ENCODE measurements around the gene GTPBP8. TPM values are rescaled to one million over a fixed set of nuclear protein-coding genes. Genes with fewer than 3 reads are reported as not detected.
"Not testable (repeated sequence)": the region's sequence is repeated elsewhere in the genome, so short reads cannot be mapped to it uniquely, and the experiment has no call there.

Gene GTPBP8
- total RNA-seq, 2 donors from 2014 or later, result 21.6 to 30.8 TPM

DNA sequence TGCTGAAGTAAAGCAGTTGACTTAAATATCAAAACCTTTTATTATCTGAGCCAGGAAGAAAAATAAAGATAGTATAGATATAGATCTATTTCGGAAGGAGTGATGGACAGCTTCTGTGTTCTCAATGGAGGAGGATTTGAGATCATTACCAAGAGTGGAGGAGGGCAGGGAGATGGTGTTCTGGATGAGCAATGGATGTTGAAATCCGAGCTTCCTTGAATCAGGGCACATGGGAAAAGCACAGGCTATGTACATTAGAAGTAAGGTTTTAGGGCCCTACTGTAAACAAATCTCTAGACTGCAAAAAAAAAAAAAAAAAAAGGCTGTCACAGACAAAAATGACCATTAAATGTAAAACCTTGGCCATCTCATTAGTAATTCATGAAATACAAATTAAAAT lies 43.2 kb downstream of the GTPBP8 start:
- no peak overlapping the region for H3K27ac Mint-ChIP-seq
- ATAC-seq (no peak), DNase-seq (ENCODE audit: low spot score in 2 of 2) (no peak)
- H3K36me3 Mint-ChIP-seq, result no peaks in the 10 kb centered on the region
- no peaks in the 10 kb centered on the region for H3K9me3 Mint-ChIP-seq

DNA sequence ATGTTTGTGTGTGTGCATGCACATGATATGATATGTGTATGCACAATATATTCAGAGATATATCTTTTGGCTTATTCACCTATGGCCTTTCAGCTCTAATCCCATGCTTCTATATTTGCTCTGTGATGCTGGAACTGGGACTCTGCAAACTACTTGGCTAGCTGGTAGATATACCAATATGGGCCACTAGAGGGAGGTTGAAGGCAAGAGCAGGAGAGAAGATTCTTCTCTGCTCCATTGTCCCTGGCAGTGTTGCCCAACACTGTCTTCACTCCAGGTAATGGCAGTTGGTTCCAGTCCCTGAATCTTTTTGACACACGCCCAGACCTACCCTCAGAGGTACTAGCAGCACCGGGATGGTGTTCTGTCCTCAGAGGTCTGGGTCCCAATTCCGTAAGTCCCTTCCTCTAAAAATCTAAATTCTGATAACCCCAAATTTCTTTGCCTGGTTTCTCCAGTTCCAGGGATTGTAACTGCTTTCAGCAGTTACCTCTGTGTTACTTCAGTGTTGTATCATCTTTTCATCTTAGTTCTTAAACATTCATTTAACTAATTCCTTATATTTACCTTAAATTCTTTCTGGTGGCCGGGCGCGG lies 44.7 kb downstream of the GTPBP8 start:
- Mint-ChIP-seq H3K9me3 (no peaks in the 10 kb centered on the region), H3K36me3 (no peaks in the 10 kb centered on the region), H3K27ac (no peak overlapping the region)
- peak in 1 of 2 donors; percentile 48 for DNase-seq (ENCODE audit: low spot score in 2 of 2)
- ATAC-seq, result peak; percentile 59 to 77

DNA sequence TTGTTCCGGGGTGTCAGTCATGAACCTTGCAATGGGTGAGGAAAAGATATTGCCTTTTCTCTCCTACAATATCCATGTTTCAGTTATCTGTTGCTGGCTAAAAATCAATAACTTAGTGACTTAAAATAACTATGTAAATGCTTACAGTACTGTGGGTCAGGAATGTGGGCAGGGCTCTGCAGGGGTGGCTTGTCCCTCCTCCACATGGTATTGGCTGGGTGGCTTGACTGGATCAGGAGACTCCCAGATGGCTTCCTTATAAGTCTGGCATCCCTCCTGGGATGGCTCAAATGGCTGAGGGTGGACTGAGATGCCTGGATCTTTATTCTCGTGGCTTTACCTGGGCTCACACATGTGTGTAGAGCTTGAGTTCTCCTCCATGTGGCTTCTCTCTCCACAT lies 47.5 kb downstream of the GTPBP8 start:
- Mint-ChIP-seq H3K36me3 (no peaks in the 10 kb centered on the region), H3K27ac (no peak overlapping the region), H3K9me3 (no peaks in the 10 kb centered on the region)
- no peak for DNase-seq (ENCODE audit: low spot score in 2 of 2)
- ATAC-seq, result no peak

DNA sequence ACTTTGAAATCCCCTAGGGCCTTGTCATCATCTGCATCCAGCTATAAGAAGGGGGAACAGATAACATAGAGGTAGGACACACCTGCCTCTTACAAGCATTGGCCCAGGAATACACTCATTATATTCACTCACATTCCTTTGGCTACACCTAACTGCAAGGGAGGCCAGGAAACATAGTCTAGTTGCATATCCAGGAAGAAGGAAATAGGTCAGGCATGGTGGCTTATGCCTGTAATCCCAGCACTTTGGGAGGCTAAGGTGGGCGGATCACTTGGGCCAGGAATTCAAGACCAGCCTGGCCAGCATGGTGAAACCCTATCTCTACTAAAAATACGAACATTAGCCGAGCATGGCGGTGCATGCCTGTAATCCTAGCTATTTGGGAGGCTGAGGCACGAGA lies 48.8 kb downstream of the GTPBP8 start:
- H3K36me3 Mint-ChIP-seq, result no peaks in the 10 kb centered on the region
- ATAC-seq, result no peak
- H3K9me3 Mint-ChIP-seq, result no peaks in the 10 kb centered on the region
- H3K27ac Mint-ChIP-seq, result no peak overlapping the region
- DNase-seq (ENCODE audit: low spot score in 2 of 2), result no peak

DNA sequence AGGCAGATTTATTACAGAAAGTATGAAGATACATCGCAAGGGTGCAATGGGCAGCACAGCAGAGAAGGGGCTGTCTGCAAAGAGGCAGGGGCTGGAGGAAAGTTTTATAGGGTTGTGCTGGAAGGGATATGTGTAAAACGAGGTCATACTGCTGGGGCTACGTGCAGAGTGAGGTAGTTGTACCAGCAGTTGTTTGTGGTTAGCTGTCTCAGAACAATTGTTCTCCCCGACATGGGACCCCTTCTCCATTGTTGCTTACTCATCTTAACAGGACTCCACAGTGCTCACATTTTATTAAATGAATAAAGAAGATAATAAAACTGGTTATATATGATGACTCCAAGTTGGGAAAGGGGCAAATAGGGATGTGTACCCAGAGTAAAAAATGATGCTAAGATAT lies 49.4 kb downstream of the GTPBP8 start:
- H3K27ac Mint-ChIP-seq, result no peak overlapping the region
- ATAC-seq (no peak), DNase-seq (ENCODE audit: low spot score in 2 of 2) (no peak)
- H3K36me3 Mint-ChIP-seq, result peaks cover 3 to 4% of the 10 kb centered on the region in 2 donors
- peaks cover 0 to 2% of the 10 kb centered on the region in 2 donors for H3K9me3 Mint-ChIP-seq

DNA sequence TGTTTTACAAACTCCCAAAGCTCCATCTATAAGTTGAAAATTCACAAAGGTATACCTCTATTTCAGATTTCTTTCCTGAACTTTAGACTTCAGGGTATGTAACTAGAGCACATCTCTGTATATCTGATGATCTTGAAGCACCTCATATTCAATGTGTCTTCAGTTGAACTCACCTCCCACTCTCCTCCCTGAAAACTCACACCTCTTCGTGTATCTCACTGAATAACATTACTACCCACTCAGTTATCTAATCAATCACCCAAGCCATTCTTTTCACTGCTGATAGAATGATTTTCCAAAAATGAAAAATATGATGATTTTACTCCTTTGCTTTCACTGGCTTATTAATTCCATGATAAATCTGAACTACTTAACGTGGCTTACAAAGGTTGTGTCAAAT lies 52.9 kb downstream of the GTPBP8 start:
- Mint-ChIP-seq H3K36me3 (peaks cover 6 to 7% of the 10 kb centered on the region in 2 donors), H3K9me3 (peaks cover 0 to 5% of the 10 kb centered on the region in 2 donors), H3K27ac (no peak overlapping the region)
- ATAC-seq (no peak), DNase-seq (ENCODE audit: low spot score in 2 of 2) (no peak)

DNA sequence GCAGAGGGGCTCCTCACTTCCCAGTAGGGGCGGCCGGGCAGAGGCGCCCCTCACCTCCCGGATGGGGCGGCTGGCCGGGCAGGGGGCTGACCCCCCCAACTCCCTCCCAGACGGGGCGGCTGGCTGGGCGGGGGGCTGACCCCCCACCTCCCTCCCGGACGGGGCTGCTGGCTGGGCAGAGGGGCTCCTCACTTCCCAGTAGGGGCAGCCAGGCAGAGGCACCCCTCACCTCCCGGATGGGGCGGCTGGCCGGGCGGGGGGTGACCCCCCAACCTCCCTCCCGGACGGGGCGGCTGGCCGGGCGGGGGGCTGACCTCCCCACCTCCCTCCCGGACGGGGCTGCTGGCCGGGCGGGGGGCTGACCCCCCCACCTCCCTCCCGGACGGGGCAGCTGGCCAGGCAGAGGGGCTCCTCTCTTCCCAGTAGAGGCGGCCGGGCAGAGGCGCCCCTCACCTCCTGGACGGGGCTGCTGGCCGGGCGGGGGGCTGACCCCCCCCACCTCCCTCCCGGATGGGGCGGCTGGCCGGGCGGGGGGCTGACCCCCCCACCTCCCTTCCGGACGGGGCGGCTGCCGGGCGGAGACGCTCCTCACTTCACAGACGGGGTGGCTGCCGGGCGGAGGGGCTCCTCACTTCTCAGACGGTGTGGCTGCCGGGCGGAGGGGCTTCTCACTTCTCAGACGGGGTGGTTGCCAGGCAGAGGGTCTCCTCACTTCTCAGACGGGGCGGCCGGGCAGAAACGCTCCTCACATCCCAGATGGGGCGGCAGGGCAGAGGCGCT lies 55.6 kb downstream of the GTPBP8 start:
- H3K27ac Mint-ChIP-seq, ATAC-seq: not testable (repeated sequence)

DNA sequence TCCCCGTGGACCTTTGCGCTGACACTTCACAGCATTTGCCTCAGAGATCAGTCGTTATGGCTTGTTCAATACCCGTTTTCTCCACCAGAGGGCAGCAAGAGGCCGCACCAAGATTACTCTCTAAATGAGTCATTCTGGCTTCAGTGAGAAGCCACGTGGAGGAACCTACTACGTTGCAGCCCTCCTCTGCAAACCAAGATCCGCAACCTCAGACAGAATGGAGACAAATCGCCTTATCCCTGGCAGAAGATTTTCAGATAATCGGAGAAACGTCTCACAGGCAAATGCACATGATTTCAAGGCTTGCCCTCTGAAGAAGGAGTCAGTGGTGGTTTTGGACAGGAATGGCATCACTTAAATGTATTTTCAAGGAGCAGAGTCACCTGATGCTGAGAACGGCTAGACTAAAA lies 60.5 kb downstream of the GTPBP8 start:
- Mint-ChIP-seq H3K27ac (no peak overlapping the region), H3K9me3 (no peaks in the 10 kb centered on the region), H3K36me3 (no peaks in the 10 kb centered on the region)
- peak; percentile 82 to 90 for DNase-seq (ENCODE audit: low spot score in 2 of 2)
- peak; percentile 98 to 99 for ATAC-seq

More for the DNA sequence above, 55.6 kb downstream of the GTPBP8 start:
- not testable (repeated sequence) for H3K36me3 Mint-ChIP-seq; H3K9me3 Mint-ChIP-seq; DNase-seq (ENCODE audit: low spot score in 2 of 2)

Other genes starting within 250 kb of the GTPBP8 start
- gene CD200R1L, start 144.1 kb upstream of the GTPBP8 start, total RNA-seq, result not detected
- gene CD200R1, start 15.9 kb upstream of the GTPBP8 start, total RNA-seq, result 1 to 10 TPM; 2.4 to 3.5 TPM
- under 1 TPM in 1 of 2 donors, not detected in 1; 0.62 TPM for gene BOC, start 220.6 kb downstream of the GTPBP8 start, total RNA-seq